Retinal pigment epithelial cell (primary cell): Measurements from ENCODE around the gene RIPPLY2.

Experiments used
- DNase-seq: peaks from one replicate; pipeline ENCODE4 v3.0.0-alpha.2; 2010; ENCODE audit warnings: low read depth
- H3K4me3 ChIP-seq: 2 replicates; pipeline ENCODE4 v1.5.1; 2011; ENCODE audit warnings: mild to moderate bottlenecking, low read length, control low read depth, moderate library complexity
- CTCF ChIP-seq: conservative IDR thresholded peaks from 2 replicates; pipeline ENCODE4 v1.5.1; 2011; ENCODE audit warnings: low read depth, low read length, control low read depth, inconsistent platforms

Gene RIPPLY2

GRCh38 chr6:83868639-83869038 is 15.5 kb downstream of the RIPPLY2 start:
- no peak overlapping the region for H3K4me3 ChIP-seq
- DNase-seq = no peak
- TF ChIP-seq CTCF = no peak

- no peak for DNase-seq
- H3K4me3 ChIP-seq = no peak overlapping the region
- TF ChIP-seq CTCF = no peak
Measured at GRCh38 chr6:83870649-83871048, 17.5 kb downstream of the RIPPLY2 start.

- no peak for DNase-seq
- H3K4me3 ChIP-seq = no peak overlapping the region
- TF ChIP-seq CTCF = no peak
Measured at GRCh38 chr6:83872386-83873118, 19.4 kb downstream of the RIPPLY2 start.

- no peak for DNase-seq
- no peak overlapping the region for H3K4me3 ChIP-seq
- no peak for TF ChIP-seq CTCF
Measured at GRCh38 chr6:83873869-83874268, 20.7 kb downstream of the RIPPLY2 start.

GRCh38 chr6:83875843-83876242 is 22.7 kb downstream of the RIPPLY2 start:
- no peak for DNase-seq
- TF ChIP-seq CTCF = no peak
- H3K4me3 ChIP-seq = no peak overlapping the region

- DNase-seq = no peak
- no peak for TF ChIP-seq CTCF
- no peak overlapping the region for H3K4me3 ChIP-seq
Measured at GRCh38 chr6:83878902-83879644, 25.9 kb downstream of the RIPPLY2 start.

- H3K4me3 ChIP-seq = no peak overlapping the region
- no peak for TF ChIP-seq CTCF
- DNase-seq = no peak
Measured at GRCh38 chr6:83879746-83880145, 26.6 kb downstream of the RIPPLY2 start.
